UCSD-AML1 (cell line): Measurements from ENCODE around the gene PRMT9.

ENCODE experiments used
- DNase-seq: peaks from one replicate; lab custom pipeline; 2025; ENCODE audit not compliant: unreplicated experiment; lab: John Stamatoyannopoulos, UW

PRMT9 gene

GRCh38 chr4:147682755-147683154 lies 1.2 kb downstream of the PRMT9 start:
- no peak for DNase-seq

DNA sequence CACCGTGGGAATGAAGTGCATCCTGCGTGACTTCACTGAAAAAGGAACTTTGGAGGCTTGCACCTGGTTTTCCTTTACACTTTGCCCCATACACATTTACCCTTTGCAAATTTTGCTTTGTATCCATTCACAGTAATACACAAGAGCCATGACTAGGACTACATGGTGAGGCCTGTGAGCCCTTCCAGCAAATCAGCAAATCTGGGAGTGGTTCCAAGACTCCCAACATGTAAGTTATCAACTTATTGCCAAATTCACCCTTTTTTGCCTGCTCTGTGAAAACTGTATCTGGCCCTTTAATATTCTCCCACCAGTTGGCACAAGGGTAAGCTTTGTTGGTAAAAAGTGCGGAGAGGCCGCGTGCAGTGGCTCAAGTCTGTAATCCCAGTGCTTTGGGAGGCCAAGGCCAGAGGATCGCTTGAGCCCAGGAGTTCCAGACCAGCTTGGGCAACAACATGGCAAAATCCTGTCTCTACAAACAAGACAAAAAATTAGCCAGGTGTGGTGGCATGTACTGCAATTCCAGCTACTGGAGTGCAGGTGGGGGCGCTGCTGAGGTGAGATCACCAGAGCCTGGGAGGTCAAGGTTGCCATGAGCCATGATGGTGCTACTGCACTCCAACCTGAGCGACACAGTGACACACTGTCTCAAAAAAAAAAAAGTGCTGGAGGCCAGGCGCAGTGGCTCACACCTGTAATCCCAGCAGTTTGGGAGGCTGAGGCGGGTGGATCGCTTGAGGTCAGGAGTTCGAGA lies 5.0 kb downstream of the PRMT9 start:
- DNase-seq, result no peak

GRCh38 chr4:147678106-147678505 lies 5.9 kb downstream of the PRMT9 start:
- no peak for DNase-seq

DNA sequence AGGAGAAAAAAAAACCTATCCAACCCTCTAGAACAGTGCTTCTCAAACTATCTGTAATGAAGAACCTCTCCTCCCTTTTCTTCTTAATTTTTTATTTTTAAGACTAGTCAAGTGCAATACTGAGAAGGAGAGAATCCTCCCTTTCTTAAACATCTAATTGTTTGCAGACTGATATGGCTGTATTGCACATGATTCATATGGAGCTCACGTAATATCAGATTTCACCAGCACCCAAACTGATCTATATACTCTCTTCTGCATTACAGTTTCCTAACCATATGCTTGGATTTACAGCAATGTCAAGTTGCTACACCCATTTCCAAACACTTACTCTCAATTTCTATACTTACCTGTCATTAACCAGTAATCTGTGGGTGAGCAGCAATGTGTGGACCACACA lies 9.5 kb downstream of the PRMT9 start:
- no peak for DNase-seq

- DNase-seq, result no peak
Observed at GRCh38 chr4:147674073-147674472, 9.9 kb downstream of the PRMT9 start.

- DNase-seq, result no peak
Observed at GRCh38 chr4:147658501-147658900, 25.5 kb downstream of the PRMT9 start.

DNA sequence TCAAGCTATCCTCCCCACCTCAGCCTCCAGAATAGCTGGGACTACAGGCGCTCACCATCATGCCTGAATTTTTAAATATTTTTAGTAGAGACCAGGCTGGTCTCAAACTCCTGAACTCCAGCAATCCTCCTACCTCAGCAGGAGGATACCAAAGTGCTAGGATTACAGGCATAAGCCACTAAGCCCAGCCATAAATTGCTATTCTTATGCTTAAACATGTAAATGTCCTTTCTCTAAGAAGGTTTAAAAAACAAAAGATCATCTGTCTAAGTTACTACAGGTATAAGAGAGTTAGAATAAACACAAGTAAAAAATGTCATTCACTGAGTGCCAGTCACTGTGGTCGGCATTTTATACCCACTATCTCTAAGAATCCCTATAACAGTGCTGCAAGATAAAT lies 28.3 kb downstream of the PRMT9 start:
- no peak for DNase-seq

DNA sequence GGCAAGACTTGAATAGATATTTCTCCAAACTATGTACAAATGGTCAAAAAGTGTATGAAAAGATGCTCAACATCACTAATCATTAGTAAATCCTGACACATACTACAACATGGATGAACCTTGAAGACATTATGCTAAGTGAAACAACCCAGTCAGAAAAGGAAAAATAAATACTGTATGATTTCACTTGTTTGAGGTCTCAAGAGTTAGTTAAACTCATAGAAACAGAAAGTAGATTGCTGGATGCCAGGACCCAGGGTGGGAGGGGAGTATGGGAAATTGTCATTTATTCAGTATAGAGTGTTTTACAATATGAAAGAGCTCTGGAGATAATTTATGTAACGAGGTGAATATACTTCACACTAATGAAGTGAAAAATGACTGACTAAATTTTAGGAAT lies 32.4 kb downstream of the PRMT9 start:
- DNase-seq, result no peak

DNA sequence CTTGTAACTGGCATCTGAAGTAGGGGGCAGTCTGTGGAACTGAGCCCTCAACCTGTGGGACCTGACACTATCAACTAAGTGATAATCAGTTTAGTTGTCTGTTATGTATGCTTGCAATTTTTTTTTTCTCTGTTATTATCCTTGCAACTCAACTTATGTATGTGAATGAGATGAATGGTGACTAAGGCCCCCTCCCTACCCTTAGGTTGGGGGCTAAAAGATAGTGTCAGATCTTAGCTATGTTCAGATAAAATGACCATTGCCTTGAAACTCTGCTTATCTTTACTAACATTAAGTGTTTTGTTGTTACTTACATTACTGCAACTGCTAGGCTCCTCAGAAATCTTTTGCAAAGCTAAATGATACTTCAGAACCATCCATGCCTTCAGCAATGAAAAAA lies 35.3 kb downstream of the PRMT9 start:
- DNase-seq, result no peak

- no peak for DNase-seq
Observed at GRCh38 chr4:147645099-147645498, 38.9 kb downstream of the PRMT9 start.

DNA sequence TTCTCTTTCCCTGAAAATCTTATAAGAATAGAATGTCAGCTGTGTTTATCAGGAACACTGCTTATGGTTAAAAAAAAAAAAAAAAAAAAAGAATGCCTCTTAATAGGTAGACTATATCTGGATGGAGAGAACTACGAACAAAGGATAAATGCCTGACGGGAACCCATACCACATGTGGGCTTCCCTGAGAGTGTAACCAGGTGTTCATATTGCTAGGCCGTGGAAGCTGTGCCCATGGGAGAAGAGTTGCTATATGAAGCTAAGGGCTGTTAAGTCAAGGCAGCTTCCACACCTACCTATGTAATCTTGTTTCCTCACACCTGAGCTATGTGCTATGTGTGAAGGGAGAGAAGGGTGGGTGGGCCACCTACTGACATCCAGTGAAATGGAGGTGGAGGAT lies 39.5 kb downstream of the PRMT9 start:
- no peak for DNase-seq

DNA sequence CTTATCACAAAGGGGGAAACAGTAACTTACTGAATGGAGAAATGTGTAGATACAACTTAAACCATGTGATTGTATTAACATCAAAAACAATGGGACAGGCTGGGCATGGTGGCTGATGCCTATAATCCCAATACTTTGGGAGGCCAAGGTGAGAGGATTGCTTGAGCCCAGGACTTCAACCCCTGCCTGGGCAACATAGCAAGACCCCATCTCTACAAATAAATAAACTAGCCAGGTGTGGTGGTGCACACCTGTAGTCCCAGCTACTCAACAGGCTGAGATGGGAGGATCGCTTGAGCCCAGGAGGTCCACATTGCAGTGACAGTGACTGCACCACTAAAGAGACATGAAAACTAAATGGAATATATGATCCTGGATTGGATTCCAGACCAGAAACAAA lies 40.3 kb downstream of the PRMT9 start:
- DNase-seq, result no peak

- DNase-seq, result no peak
Observed at GRCh38 chr4:147640331-147640730, 43.6 kb downstream of the PRMT9 start.

DNA sequence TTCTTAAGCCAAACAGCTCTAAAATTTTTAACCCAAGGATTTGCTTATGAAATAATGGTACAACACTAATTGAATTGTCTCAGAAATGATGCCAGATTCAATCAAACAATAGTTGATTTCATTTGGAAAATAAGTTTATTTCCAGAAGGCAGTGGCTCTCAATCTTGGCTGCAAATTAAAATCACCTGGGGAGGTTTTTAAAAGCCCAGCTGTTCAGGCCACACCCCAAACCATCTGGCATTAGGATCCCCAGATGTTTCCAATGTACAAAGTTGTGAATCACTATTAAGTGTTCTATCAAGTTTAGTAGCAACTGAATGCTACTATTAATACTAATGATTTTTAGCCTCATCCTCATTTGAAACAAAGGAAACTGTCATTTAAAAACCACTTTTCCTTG lies 44.6 kb downstream of the PRMT9 start:
- DNase-seq, result no peak

DNA sequence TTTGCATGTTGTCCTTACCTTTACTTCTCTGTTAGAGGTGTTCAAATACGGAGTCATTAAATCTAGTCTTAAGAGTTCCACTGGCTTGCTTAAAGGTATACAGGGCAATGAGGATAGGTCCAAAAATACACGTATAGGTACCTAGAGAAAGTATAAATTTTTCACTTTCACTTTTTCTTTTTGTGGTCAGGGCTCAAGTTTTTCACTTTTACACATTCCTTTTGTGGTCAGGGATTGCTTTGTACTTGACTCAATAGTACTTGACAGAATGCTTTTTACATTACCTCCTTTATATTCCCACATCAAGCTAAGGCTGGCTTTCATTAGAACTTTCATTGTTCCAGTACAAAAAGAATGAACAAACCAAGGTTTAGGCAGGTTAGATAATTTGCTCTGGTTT lies 45.0 kb downstream of the PRMT9 start:
- DNase-seq, result no peak

DNA sequence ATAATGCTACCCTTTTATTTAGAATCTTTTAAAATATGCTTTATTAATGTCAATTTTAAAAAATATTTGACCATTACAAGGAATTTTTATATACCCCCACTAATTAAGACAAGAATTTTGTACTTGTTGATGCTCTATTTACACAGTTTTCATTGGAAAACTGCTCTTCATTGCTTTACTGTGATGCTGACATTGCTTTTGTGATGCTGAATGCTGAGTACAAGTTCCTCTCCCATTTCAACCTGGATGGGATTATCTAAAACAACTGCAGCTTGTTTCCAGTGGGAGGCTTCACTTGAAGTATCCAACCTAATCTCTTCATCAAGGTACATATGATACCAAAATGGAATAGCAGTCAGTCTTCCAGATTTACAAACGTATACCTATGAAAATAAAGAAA lies 45.6 kb downstream of the PRMT9 start:
- no peak for DNase-seq

GRCh38 chr4:147635348-147635747 lies 48.6 kb downstream of the PRMT9 start:
- DNase-seq, result no peak

DNA sequence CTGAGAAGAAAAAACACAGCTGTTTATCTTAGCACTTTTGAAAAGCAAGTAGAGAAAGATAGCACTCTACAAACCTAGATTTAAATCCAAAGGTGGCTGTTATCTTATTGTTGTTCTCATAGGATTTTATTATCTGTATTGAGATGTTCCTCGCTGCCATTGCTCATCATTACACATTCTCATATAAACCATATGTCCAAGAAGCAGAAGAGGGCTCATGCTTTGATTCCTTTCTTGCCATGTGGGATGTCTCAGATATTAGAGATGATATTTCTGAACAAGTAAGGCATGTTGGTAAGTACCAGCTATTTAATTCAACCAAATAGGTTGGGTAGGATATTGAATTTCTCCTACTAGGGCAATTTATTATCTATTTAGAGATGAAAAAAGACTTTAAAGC lies 50.3 kb downstream of the PRMT9 start:
- DNase-seq, result no peak

- no peak for DNase-seq
Observed at GRCh38 chr4:147633113-147633512, 50.9 kb downstream of the PRMT9 start.

- DNase-seq, result no peak
Observed at GRCh38 chr4:147629783-147630730, 53.9 kb downstream of the PRMT9 start.

- DNase-seq, result no peak
Observed at GRCh38 chr4:147628415-147628814, 55.5 kb downstream of the PRMT9 start.

DNA sequence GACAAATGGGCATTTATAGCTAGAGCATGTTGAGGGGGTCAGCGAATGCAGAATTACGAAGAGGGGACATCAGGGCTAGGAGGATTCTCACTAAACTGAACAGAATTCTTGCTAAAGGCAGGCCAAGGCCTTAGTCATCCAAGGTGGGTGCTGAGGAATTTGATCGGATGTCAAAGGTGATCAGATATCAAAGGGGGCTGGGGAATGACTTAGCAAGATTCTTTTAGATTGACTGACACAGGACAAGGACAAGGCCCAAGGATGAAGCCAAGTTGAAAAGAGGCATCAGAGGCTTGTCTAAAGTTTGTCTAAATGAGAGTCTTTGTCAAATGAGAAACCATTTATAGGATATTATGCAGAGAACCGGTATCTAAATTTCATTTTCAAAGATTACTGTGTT lies 57.1 kb downstream of the PRMT9 start:
- no peak for DNase-seq
